Measurements from ENCODE around the gene PTPRM.

Gene PTPRM

DNA sequence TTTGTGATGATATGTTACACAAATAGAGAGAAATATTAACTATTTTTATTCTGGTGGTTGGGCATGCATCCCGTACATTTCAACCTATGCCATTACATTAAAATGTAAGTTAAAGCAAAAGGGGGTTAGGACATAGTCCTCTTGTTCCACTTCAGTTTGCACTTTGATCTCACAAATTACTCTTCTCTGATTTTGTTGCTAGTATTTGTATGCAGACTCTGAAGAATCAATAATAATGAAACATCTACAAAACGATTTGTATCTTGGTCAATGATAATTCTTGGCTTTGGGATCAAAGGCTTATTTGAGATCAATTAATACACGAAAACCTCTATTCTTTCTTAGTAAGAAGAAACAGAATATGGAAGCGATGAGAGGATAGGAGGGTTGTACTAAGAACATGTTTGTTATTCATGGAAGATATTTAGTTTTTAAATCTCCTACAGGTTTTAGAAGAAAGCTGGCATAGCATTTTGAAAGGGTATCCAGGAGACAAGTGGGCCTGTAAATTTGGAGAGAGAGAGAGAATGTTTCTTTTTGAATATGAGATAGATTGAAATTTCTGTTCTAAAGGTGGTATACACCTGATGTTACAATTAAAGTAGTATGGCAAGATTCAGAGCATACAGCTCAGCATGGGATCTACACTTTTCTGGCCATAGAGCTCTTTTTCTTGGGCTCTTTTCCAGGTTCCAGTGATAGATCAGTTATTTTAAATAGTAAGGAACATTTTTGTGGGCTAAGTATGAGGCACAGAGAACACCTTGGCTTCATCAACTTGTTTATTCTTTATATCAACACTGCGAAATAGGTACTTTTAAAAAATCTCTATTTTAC lies 347.9 kb downstream of the PTPRM start:
- no peaks in the 10 kb centered on the region for H4K20me1 ChIP-seq (ENCODE audit: insufficient read depth, low read length)
- H3K9me3 ChIP-seq (replicated peaks; ENCODE audit: insufficient read depth, low read length), result no peaks in the 10 kb centered on the region
- H3K79me2 ChIP-seq (ENCODE audit: low read length), result no peaks in the 10 kb centered on the region
- H3K4me2 ChIP-seq (ENCODE audit: low read depth, low read length), result no peak overlapping the region
- H3K36me3 ChIP-seq (replicated peaks; ENCODE audit: insufficient read depth, low read length), result no peaks in the 10 kb centered on the region
- H3K4me1 ChIP-seq (ENCODE audit: low read length), result no peaks in the 10 kb centered on the region
- H3F3A ChIP-seq (ENCODE audit: insufficient read depth, low read length), result no peaks in the 10 kb centered on the region
- no peak for DNase-seq
- H3K9me2 ChIP-seq (replicated peaks; ENCODE audit: insufficient read depth, low read length), result no peaks in the 10 kb centered on the region
- no peak overlapping the region for H3K27ac ChIP-seq (ENCODE audit: low read length)
- H3K27me3 ChIP-seq (replicated peaks; ENCODE audit: insufficient read depth, low read length), result no peaks in the 10 kb centered on the region
- no peak overlapping the region for H2AFZ ChIP-seq (ENCODE audit: low read length)
- TF ChIP-seq EZH2phosphoT487 (IDR thresholded peaks at IDR 0.05; ENCODE audit: low read length), result no peak
- TF ChIP-seq EZH2 (optimal IDR thresholded peaks at IDR 0.05; ENCODE audit: low read depth, low read length), result no peak
- TF ChIP-seq, protein P1, sequence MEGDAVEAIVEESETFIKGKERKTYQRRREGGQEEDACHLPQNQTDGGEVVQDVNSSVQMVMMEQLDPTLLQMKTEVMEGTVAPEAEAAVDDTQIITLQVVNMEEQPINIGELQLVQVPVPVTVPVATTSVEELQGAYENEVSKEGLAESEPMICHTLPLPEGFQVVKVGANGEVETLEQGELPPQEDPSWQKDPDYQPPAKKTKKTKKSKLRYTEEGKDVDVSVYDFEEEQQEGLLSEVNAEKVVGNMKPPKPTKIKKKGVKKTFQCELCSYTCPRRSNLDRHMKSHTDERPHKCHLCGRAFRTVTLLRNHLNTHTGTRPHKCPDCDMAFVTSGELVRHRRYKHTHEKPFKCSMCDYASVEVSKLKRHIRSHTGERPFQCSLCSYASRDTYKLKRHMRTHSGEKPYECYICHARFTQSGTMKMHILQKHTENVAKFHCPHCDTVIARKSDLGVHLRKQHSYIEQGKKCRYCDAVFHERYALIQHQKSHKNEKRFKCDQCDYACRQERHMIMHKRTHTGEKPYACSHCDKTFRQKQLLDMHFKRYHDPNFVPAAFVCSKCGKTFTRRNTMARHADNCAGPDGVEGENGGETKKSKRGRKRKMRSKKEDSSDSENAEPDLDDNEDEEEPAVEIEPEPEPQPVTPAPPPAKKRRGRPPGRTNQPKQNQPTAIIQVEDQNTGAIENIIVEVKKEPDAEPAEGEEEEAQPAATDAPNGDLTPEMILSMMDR (IDR thresholded peaks at IDR 0.05; ENCODE audit: low read length), result no peak
- H3K4me3 ChIP-seq (ENCODE audit: low read length), result no peak overlapping the region
- no peak overlapping the region for H3K9ac ChIP-seq (ENCODE audit: low read length)

DNA sequence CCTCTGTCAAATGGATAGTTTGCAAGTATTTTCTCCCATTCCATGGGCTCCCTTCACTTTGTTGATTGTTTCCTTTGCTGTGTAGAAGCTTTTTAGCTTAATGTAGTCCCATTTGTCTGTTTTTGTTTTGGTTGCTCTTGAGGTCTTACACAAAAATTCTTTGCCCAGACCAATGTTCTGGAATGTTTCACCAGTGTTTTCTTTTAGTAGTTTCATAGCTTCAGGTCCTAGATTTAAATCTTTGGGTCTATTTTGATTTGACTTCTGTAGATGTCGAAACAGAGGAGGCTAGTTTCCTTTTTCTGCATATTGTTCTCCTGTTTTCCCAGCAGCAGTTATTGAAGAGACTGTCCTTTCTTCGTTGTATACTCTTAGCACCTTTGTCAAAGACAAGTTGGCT lies 351.6 kb downstream of the PTPRM start:
- no peaks in the 10 kb centered on the region for H3K9me3 ChIP-seq (replicated peaks; ENCODE audit: insufficient read depth, low read length)
- H3K36me3 ChIP-seq (replicated peaks; ENCODE audit: insufficient read depth, low read length), result no peaks in the 10 kb centered on the region
- no peaks in the 10 kb centered on the region for H3K9me2 ChIP-seq (replicated peaks; ENCODE audit: insufficient read depth, low read length)
- no peak overlapping the region for H3K9ac ChIP-seq (ENCODE audit: low read length)
- H3K27ac ChIP-seq (ENCODE audit: low read length), result no peak overlapping the region
- no peaks in the 10 kb centered on the region for H3F3A ChIP-seq (ENCODE audit: insufficient read depth, low read length)
- no peaks in the 10 kb centered on the region for H4K20me1 ChIP-seq (ENCODE audit: insufficient read depth, low read length)
- H3K4me2 ChIP-seq (ENCODE audit: low read depth, low read length), result no peak overlapping the region
- no peak for DNase-seq
- no peak overlapping the region for H3K4me3 ChIP-seq (ENCODE audit: low read length)
- H3K27me3 ChIP-seq (replicated peaks; ENCODE audit: insufficient read depth, low read length), result no peaks in the 10 kb centered on the region
- no peaks in the 10 kb centered on the region for H3K4me1 ChIP-seq (ENCODE audit: low read length)
- H3K79me2 ChIP-seq (ENCODE audit: low read length), result no peaks in the 10 kb centered on the region
- no peak for TF ChIP-seq EZH2 (optimal IDR thresholded peaks at IDR 0.05; ENCODE audit: low read depth, low read length)
- no peak for TF ChIP-seq EZH2phosphoT487 (IDR thresholded peaks at IDR 0.05; ENCODE audit: low read length)
- TF ChIP-seq, protein P1 (IDR thresholded peaks at IDR 0.05; ENCODE audit: low read length), result no peak
- no peak overlapping the region for H2AFZ ChIP-seq (ENCODE audit: low read length)

DNA sequence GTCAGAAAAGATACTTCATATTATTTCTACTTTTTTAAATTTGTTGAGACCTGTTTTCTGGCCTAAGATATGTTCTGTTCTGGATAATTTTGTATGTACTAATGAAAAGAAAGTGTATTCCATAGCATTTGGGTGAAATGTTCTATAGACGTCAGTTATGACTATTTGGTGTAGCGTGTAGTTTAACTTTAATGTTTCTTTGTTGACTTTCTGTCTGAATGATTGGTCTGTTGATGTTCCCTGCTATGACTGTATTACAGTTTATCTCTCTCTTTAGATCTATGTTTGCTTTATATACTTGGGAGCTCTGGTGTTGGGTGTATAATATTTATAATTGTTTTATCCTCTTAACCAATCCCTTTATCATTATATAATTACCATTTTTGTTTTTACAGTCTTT lies 352.4 kb downstream of the PTPRM start:
- DNase-seq, result no peak
- Histone ChIP-seq H3K9ac (ENCODE audit: low read length) (no peak overlapping the region), H3K4me2 (ENCODE audit: low read depth, low read length) (no peak overlapping the region), H3K4me3 (ENCODE audit: low read length) (no peak overlapping the region), H3K36me3 (replicated peaks; ENCODE audit: insufficient read depth, low read length) (no peaks in the 10 kb centered on the region), H3K9me3 (replicated peaks; ENCODE audit: insufficient read depth, low read length) (no peaks in the 10 kb centered on the region), H3F3A (ENCODE audit: insufficient read depth, low read length) (no peaks in the 10 kb centered on the region), H3K4me1 (ENCODE audit: low read length) (no peaks in the 10 kb centered on the region), H3K9me2 (replicated peaks; ENCODE audit: insufficient read depth, low read length) (no peaks in the 10 kb centered on the region), H3K27me3 (replicated peaks; ENCODE audit: insufficient read depth, low read length) (no peaks in the 10 kb centered on the region), H3K79me2 (ENCODE audit: low read length) (no peaks in the 10 kb centered on the region), H3K27ac (ENCODE audit: low read length) (no peak overlapping the region), H2AFZ (ENCODE audit: low read length) (no peak overlapping the region), H4K20me1 (ENCODE audit: insufficient read depth, low read length) (no peaks in the 10 kb centered on the region)
- TF ChIP-seq EZH2phosphoT487 (IDR thresholded peaks at IDR 0.05; ENCODE audit: low read length), result no peak
- no peak for TF ChIP-seq EZH2 (optimal IDR thresholded peaks at IDR 0.05; ENCODE audit: low read depth, low read length)
- TF ChIP-seq, protein P1 (IDR thresholded peaks at IDR 0.05; ENCODE audit: low read length), result no peak
